AG04449 (cell line): ENCODE results near the gene SLIT3.

Experiments used
- CTCF ChIA-PET: fragments of 350-600 bp; formaldehyde crosslinking; extraction: SDS; loops from one replicate; lab custom pipeline; 2021; ENCODE audit warnings: antibody characterized with exemption; lab: Yijun Ruan, JAX
- POLR2A ChIA-PET: fragments of 400-600, 350-600 bp; formaldehyde crosslinking; extraction: SDS; loops from one replicate; lab custom pipeline; 2020; ENCODE audit warnings: antibody characterized with exemption, inconsistent platforms; lab: Yijun Ruan, JAX
- DNase-seq: peaks from one replicate; pipeline ENCODE4 v3.0.0-alpha.2; 2010; ENCODE audit warnings: low read depth, low spot score
- H3K4me3 ChIP-seq: 2 replicates; pipeline ENCODE4 v1.5.1; 2011; ENCODE audit warnings: low read depth, mild to moderate bottlenecking, control low read depth, low read length
- CTCF ChIP-seq: IDR thresholded peaks from one replicate; pipeline ENCODE4 v1.5.1; 2011; ENCODE audit warnings: mild to moderate bottlenecking, moderate library complexity, low read length, control low read depth, inconsistent platforms; ENCODE audit not compliant: insufficient read depth; ENCODE audit errors: missing control alignments

Gene SLIT3

DNA sequence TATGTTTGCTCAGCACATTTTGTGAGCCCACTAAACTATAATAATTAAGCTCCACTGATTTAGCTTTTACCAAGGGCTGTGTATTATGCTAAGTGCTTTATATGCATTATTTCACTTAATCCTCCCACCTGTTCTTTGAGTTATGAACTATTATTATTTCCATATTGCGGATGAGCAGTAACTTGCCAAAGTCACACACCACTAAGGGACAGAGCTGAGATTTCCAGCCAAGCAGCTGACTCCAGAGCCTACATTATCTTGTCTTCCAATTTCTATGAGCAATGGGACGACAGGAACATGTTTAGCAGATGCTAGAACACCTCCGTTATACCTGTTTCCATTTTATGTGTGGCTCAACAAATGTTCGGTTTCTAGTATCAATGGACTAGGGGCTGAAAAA, 484.3 kb downstream of the SLIT3 start:
- ChIA-PET CTCF (no interaction called here), POLR2A (no interaction called here)
- no peak for DNase-seq
- no peak overlapping the region for H3K4me3 ChIP-seq
- no peak for TF ChIP-seq CTCF

DNA sequence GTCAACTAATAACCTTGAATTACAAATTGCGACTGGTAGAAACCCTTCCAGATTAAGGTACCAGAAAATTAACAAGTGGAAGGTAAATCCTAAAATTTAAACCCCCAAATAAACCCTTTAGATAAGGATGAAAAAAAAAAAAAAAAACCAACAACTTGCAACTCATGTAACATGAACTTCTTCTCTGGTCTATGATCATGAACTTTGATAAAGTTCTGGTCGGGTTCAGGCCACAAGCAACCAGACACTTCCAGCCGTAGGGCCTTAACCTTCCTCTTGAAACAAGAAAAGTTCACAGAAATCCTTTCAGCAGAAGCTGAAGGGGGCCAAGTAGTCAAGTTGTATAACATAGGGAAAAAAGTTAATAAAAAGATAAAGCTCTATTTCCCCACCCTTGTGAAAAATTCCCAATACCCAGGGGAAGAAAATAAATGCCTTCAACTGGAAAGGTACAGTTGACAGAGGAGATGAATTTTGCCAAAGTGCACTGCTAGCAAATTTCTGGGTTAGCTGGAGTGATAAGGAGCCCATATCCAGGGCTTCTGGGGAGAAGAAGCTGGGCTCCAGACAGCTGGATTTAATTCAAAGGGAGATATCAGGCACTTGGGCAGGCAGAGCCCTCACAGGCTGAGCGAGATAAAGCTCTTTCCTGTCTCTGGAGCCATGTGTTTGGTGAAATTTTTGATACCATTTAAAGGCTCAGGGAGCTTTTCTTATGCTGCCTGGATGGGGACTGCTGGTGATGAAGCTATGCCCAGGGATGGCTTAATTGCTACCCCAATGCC, 487.6 kb downstream of the SLIT3 start:
- POLR2A ChIA-PET = no interaction called here

DNA sequence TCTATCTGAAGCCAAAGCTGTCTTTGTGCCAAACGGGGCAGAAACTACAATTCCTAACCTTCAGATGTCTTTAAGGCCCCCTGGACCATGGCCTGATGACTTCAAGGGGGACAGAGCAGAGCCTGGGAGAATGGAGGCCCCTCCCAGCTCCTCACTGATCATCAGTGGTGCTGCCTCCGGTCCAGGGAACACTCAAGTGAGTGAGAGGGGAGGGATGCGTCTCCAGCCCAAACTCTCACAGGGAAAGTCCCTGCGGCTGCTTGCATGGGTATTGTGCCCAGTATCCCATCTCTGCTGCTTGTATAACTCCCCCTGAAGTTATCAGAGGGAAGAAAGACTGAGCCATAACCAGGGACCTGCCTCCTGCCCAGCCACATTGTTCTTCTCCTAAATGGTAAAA, 490.3 kb downstream of the SLIT3 start:
- DNase-seq = no peak
- H3K4me3 ChIP-seq = no peak overlapping the region
- ChIA-PET CTCF (interaction anchor here (1.3 kb wide), 1 partner anchor 131 kb away, joined by 3 read pairs; no protein-coding TSS in a partner anchor), POLR2A (no interaction called here)
- TF ChIP-seq CTCF = no peak

More for the DNA sequence above, 487.6 kb downstream of the SLIT3 start:
- H3K4me3 ChIP-seq = no peak overlapping the region
- no peak for TF ChIP-seq CTCF
- DNase-seq = no peak
- CTCF ChIA-PET = interaction anchor here (1.3 kb wide), 1 partner anchor 12 kb away, joined by 3 read pairs; no protein-coding TSS in a partner anchor

DNA sequence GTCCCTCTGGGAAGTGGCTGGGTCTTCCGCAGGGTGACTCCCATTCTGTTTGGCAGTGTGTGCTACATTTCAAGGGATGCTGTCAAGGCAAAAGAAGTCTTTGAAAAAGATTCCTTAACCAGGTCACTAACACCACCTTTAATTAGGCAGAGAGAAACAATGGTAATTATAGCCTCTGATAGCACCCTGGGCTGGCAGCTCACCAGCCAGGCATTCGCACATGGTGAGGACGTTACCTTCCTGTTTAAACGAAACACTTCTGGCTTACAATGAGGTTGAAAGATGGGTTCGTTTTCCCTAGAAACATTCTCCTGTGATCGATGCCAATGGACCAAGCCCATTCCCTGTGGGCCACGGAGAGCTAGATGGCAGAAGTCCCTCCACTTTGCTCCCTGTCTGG, 491.7 kb downstream of the SLIT3 start:
- no peak overlapping the region for H3K4me3 ChIP-seq
- CTCF ChIA-PET = interaction anchor here (1.3 kb wide), 1 partner anchor 129 kb away, joined by 3 read pairs; no protein-coding TSS in a partner anchor
- DNase-seq = no peak
- POLR2A ChIA-PET = no interaction called here
- no peak for TF ChIP-seq CTCF

GRCh38 chr5:168808051-168808616, 492.8 kb downstream of the SLIT3 start:
- CTCF ChIA-PET = no interaction called here
- POLR2A ChIA-PET = no interaction called here

More at GRCh38 chr5:168808051-168808616, 492.8 kb downstream of the SLIT3 start:
- H3K4me3 ChIP-seq = no peak overlapping the region
- no peak for DNase-seq
- TF ChIP-seq CTCF = no peak
